Right ventricle myocardium inferior (tissue), 1 donor: Measurements from ENCODE around the gene GOLGA3. TPM values are rescaled to one million over a fixed set of nuclear protein-coding genes. Genes with fewer than 3 reads are reported as not detected.
"Not testable (repeated sequence)": the region's sequence is repeated elsewhere in the genome, so short reads cannot be mapped to it uniquely, and the experiment has no call there.

Source experiments
- ATAC-seq: fragments of 200-7000 bp; cut with Tn5 transposase; one replicate; pipeline ENCODE4 v1.9.1; 2020; ENCODE audit warnings: mild to moderate bottlenecking, moderate library complexity
- DNase-seq: peaks from one replicate; pipeline ENCODE4 v3.0.0; 2021; ENCODE audit errors: missing footprints
- intact Hi-C: fragments of 100-400 bp; cut with DNase I; formaldehyde crosslinking; loops from one replicate; pipeline ENCODE4 v1.11.0; 2022
- total RNA-seq: library from RNA; stranded (reverse); fragmentation: NEBNext Ultra II Directional; extraction: Animal tissue kit (Norgen Biotek cat#: 25700); gene quantifications from one replicate; pipeline ENCODE4 v1.2.1, GENCODE V29; 2021
- donor health status: DM: no; HTN: yes; CAD: no; lungs with severe emphysema.

The GOLGA3 gene
- total RNA-seq, 1 donor from 2014 or later, result 26.5 TPM

DNA sequence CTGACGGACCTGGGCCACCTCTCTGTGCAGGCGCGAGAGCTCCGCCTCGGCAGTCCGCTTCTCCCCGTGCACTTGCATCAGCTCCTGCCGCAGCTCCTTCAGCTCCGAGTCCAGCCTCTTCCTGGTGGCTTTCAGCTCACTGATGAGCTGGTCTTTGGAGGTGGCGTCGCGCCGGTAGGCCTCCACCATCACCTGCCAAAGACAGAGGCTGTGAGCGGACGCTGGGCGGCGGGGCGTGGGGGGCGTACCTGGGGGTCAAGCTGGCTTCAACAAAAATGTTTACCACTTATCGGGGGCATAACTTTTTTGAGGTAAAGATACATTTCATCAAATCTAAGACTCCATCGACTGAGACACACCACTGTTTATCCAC, 39.6 kb downstream of the GOLGA3 start:
- intact Hi-C loops, result no loop called here
- DNase-seq, result no peak
- no peak for ATAC-seq

DNA sequence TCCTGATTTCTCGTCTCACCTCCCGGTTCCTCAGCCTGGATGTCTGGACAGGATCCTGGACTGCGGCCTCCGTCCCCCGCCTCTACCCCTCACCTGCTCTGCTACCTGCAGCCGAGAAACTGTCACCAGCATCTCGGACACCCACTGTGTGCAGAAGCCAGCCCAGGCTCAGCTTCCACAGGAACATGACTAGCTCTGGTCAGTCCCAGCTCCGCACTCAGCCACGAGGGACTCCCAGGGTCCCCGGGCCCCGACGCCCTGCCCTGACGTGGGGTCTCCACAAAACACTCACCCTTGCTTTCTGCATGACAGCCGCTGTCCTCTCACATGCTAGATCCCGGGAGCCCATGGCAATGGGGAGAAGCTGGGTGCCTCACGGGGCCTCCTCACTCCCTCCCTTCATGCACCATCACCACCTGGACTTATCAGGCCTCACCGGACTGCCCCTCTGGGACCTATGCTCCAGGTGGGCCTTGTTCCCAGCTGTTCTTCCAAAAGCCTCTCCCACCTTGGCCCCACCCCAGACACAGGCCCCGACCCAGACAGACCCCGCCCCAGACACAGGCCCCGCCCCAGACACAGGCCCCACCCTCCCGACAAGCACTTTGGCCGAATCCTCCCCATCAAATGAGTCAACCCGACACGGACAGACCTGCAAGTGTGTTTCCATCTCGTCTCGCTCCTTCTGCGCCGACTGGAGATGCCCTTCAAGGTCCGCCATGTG, 40.1 kb downstream of the GOLGA3 start:
- intact Hi-C loops, result no loop called here
- DNase-seq, result no peak
- no peak for ATAC-seq

GRCh38 chr12:132787877-132788276, 40.8 kb downstream of the GOLGA3 start:
- intact Hi-C loops, result no loop called here
- ATAC-seq (no peak), DNase-seq (no peak)

GRCh38 chr12:132786192-132786591, 42.5 kb downstream of the GOLGA3 start:
- ATAC-seq (no peak), DNase-seq (no peak)
- intact Hi-C loops, result no loop called here

DNA sequence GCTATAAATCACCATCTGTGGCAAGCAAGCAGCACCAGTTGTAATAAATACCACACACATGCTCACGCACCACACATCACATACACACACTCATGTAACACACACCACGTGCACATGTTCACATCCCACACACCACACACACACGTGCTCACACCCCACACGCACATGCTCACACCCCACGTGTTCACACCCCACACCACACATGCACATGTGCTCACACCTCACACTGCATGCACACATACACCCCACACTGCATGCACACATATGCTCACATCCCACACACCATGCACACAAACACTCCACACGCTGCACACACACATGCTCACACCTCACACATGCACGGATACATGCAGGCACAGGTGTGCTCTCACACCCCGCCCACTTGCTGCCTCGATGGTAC, 44.1 kb downstream of the GOLGA3 start:
- intact Hi-C loops, result no loop called here
- DNase-seq, result no peak
- no peak for ATAC-seq

DNA sequence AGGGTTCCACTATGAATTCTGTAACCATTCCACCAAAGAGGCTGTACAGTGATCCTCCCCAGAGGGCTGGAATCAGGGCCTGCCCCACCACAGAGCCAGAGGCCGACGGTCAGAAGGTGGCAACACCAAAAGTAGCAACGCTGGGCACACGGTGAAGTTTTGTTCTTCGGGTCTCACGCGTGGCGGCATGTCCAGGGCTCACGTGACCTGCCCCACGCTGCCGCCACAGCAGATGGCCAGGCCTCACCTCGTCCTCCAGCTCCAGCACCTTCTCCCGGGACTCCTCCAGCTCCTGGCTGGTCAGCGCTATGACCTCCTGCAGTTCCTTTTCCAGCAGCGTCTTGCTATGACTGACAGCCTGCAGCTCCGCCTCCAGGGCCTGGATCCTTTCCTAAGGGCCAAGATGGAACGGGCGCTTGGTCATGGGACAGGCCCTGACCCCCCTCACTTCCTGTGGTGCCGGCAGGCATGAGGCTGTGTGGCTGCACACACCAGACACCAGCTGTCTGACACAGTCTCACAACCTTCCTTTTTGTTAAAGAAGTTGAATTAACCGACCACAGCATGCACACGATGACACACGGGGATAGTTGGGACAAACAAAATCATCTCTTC, 44.6 kb downstream of the GOLGA3 start:
- DNase-seq (no peak), ATAC-seq (peak; percentile 51)
- intact Hi-C loops, result no loop called here

DNA sequence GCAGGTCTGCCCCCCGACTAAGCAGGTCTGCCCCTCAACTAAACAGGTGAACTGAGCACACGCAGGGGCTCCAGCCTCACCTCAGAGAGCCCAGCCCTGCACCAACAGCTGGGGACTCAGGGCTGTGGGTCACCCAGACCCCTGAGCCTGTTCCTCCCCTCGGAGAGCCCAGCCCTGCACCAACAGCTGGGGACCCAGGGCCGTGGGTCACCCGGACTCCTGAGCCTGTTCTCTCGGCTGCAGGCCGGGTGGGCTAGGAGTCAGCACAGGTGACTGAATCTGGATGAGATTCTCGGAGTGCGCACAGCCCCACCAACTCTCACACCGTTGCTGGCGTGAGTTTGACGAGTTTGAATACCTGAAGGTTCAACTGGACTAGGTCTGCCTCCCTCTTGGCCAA, 46.7 kb downstream of the GOLGA3 start:
- no peak for ATAC-seq
- intact Hi-C loops, result no loop called here
- no peak for DNase-seq

- DNase-seq, result no peak
- no peak for ATAC-seq
- intact Hi-C loops, result no loop called here
Observed at GRCh38 chr12:132779781-132780353, 48.8 kb downstream of the GOLGA3 start.

GRCh38 chr12:132777614-132778013, 51.1 kb downstream of the GOLGA3 start:
- DNase-seq (no peak), ATAC-seq (no peak)
- intact Hi-C loops, result no loop called here

- intact Hi-C loops, result no loop called here
- peak; percentile 88 for DNase-seq
- peak; percentile 84 for ATAC-seq
Observed at GRCh38 chr12:132776816-132777568, 51.7 kb downstream of the GOLGA3 start.

- intact Hi-C loops, DNase-seq, ATAC-seq: not testable (repeated sequence)
Observed at GRCh38 chr12:132776230-132776625, 52.4 kb downstream of the GOLGA3 start.

DNA sequence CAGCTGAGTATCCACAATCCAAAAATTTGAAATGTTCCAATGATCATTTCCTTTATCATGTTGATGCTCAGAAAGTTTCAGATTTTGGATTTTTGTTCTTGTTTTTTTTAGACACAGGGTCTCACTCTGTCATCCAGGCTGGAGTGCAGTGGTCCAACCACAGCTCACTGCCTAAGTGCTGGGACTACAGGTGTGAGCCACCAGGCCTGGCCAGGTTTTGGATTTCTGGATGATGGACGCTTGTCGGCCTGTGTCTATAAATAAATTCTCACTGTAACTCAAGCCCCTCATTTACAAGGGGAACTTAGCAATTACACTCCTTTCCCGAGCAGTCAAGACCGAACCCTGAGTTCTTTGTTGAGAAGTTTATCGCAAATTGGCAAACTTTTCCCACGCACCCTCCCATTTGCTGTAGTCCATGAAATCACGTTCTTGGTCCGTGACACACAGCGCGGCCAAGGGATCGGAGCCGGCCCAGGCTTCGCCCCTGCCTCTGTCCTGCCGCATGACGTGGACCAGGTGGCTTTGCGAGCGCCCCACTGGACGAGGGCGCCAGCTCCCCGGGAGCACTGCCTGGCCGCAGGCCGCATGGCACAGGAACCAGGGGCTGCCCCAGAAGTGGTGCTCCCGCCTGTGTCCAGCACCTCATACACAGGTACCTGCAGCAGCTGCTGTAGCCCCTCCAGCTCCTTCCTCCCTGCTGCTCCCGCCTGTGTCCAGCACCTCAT, 53.0 kb downstream of the GOLGA3 start:
- intact Hi-C loops, result no loop called here
- DNase-seq, result no peak
- ATAC-seq, result no peak

- ATAC-seq, result no peak
- intact Hi-C loops, result no loop called here
- DNase-seq, result no peak
Observed at GRCh38 chr12:132774646-132775275, 53.9 kb downstream of the GOLGA3 start.

GRCh38 chr12:132774159-132774558, 54.5 kb downstream of the GOLGA3 start:
- DNase-seq (no peak), ATAC-seq (no peak)
- intact Hi-C loops, result no loop called here

DNA sequence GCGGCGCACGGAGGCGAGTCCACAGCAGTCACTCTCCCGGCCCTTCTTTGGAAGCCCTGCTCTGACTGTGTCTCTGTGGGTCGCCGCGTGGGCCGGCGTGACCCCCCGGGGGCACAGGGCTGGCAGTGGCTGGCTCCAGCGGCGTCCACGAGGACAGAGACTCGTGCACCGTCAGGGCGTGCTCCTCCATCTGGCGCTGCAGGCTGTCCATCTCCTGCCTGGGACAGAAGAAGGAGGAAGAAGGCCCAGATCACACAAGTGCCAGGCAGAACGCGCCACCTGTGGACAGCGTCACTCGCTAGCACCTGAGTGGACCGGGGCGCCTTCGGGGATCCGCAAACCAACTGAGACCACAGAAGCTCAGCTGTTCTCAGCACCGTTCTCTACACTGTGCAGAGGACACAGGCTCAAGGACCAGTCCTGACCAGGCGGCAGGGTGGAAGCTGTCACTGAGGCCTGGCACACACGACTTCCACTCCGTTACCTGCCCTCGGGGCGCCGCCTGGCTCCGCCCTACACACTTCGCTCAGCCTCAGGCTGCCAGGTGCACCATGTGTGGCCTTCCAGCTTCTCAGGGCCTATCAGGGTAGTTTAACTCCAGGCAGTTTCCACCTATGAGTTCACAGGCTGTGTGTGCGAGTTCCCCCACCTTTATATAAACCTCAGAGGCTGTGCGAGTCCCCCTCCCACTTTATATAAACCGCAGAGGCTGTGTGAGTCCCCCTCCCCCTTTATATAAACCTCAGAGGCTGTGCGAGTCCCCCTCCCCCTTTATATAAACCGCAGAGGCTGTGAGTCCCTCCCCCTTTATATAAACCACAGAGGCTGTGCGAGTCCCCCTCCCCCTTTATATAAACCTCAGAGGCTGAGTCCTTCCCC, 55.4 kb downstream of the GOLGA3 start:
- intact Hi-C loops, result no loop called here
- DNase-seq (no peak), ATAC-seq (no peak)

- ATAC-seq (no peak), DNase-seq (no peak)
- intact Hi-C loops, result no loop called here
Observed at GRCh38 chr12:132772606-132773005, 56.1 kb downstream of the GOLGA3 start.

DNA sequence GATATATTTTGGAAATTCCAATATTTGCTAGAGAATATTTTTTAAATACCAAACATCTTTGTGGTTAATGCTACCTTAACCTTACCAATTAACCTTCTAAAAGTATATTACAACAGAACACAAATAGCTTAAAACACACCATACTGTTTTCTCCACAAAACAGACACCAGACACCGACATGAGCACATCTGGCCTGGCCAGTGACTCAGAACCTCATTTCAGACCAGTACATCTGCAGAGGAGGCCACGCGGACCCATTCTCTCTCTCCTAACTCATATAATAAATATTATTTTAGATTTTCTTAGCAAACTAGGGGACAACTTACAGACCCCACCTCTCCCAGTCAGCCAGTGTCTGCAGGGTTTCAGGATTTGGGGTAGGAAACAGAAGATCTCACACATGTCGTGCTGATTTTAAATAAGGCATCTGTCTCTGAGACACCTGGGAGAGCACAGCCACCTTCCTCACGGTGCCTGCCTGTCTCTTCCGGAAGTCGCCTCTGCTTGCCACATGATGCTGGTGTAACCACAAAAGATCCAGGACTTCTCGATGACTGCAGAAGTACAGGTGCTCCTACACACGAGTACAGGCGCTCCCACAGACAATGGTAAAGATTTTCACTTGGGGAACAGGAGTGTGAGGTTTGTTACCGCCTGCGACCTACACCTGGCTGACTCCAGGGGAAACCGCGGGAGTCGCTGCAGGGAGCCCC, 57.4 kb downstream of the GOLGA3 start:
- intact Hi-C loops, result no loop called here
- DNase-seq, result no peak
- no peak for ATAC-seq
